NCI-H82 treated with DMSO at 0.1 percent for 48 hours (cell line): ENCODE measurements around the gene SESN3.
"Not testable (repeated sequence)": the region's sequence is repeated elsewhere in the genome, so short reads cannot be mapped to it uniquely, and the experiment has no call there.

ENCODE experiments used
- DNase-seq: peaks from one replicate; lab custom pipeline; 2025; ENCODE audit not compliant: unreplicated experiment; lab: John Stamatoyannopoulos, UW

The SESN3 gene

DNA sequence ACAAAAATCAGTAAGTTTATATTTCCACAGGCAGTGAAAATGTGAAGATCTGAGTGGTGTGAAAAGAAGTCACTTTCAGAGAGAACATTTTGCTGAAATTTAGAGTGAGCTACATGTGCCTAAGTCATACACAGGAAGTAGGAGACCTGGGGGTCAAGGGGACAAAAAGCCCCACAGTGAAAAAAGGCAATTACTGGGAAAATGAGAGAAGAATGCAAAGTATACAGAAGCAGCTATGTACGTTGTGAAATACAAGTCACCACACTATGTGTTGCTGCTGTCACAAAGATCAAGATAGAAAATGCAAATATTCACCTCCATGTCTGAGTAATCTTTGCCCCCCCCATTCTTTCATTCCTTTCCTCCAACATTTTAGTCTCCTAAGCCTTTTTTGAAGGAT lies 21.6 kb upstream of the SESN3 start:
- DNase-seq, result no peak

DNA sequence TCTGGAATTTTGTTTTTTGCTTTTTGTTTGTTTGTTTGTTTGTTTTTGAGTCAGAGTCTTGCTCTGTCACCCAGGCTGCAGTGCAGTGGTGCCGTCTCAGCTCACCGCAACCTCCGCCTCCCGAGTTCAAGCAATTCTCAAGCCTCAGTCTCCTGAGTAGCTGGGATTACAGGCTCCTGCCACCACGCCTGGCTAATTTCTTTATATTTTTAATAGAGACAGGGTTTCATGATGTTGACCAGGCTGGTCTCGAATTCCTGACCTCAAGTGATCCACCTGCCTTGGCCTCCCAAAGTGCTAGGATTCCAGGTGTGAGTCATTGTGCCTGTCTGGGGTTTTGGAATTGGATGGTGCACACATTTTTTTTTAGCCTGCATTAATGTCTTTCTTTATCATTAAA lies 20.9 kb upstream of the SESN3 start:
- not testable (repeated sequence) for DNase-seq

DNA sequence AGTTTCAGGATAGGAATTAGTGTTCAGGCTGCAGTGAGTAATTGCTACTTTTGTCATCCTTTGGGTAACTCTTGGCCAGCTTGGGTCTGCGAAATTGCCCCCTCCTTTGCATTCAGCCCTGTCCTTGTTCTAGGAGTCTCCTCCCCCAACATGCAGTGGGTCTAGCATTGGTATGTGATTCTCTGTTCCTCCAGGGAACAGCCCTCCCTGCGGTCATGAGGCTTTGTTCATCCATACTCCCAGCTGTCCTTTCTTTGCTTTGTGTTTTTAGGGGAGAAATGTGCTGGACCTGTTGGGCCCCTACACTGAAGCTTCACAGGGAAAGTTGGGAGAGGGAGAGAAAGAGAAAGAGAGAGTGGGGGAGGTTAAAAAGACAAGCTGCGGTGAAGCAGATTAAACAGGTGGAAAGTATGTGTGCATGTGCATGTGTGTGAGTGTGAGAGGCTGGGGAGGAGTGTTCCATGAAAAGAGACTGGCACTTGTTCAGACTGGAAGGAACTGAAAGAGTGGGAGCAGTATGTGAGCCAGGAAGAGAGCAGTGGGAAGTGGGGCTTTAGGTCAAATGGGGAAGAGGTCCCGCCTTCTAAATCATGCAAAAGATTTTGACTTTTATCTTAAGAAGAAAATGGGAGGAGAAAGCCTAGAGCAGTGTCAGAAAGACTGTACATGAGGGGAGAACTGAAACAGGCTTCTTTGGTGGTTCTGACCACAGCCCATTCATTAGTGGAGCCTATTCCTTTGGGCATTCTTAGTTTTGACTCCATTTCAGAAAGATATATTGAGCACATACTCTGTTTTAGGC lies 17.9 kb upstream of the SESN3 start:
- DNase-seq, result no peak

GRCh38 chr11:95247883-95248282 lies 16.9 kb upstream of the SESN3 start:
- no peak for DNase-seq

DNA sequence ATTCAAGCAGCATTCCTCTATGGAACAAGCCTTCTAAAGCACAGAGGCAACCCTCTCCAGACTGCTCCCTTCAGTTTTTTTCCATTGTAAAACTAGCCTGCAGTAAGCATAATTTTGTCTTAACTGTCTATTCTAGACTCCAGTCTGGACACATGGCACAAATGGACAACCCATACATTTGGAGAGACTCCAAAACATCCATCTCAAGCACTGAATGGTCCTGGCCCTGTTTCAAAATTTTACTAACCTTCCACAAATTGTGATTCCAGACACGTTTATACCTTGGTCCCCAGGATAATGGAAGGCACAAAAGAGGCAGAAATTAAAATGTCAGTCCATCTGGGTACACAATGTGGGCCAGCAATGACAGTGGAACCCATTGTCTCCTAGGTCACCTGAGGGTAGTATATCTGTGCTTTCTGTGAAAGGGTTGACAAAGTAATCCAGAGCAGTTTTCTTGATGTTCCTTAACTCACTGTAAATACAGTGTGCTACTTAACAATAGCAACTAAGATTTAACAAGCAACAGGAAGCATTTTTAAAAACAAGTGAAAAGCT lies 16.2 kb upstream of the SESN3 start:
- no peak for DNase-seq

GRCh38 chr11:95245581-95245980 lies 14.6 kb upstream of the SESN3 start:
- DNase-seq, result no peak

DNA sequence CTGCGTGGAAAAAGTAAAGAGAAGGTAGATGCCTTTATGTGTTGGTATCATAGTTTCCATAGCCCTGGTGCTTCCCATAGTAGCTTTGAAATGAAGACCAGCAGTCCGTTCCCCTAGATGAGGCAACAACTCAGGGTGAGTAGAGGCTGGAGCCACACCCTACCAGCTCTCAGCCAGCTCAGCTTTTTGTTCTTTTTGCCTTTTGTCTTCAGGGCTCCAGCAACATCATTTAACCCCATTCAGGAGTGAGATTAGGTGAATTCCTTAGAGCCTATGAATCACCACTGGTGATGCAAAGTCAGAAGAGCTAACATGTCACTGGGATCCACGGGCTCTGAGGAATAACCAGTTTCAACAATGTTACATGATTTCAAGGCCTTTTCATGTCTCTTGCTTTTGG lies 14.0 kb upstream of the SESN3 start:
- no peak for DNase-seq

GRCh38 chr11:95243673-95244072 lies 12.7 kb upstream of the SESN3 start:
- DNase-seq, result no peak

- no peak for DNase-seq
These were observed 12.0 kb upstream of the SESN3 start for GRCh38 chr11:95242845-95243605.

DNA sequence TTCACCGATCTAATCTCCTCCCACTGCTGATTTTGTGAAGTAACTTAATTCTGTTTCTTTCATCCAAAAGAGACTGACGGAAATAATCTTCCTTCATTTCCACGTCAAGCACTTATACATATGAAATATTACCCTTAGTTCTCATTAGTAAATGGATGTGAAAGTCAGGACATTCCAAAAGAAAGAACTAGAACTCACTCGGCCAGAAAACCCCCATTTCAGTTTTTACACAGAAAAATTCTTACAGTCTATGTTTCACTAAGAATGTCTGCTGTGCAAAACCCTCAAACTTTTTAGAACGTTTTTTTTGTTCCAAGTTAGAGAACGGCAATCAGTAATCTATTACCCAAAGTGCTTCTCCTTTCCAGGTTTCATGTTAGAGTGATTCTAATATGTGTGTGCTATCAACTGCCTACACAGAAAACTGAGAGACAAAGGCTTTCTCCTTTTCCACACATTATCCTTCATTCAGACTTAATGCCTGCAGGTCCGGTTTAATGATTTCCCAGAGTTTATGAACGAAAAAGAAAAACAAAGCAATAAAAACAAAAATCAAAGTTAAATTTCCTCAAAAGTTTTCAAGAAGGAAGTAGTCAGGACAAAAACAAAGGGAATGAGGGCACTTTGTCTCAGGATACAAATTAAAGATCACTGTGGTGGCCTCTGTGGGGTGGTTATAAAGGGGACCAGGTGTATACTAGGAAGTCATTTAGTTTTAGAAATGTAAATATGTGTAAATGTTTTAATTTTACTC lies 11.3 kb upstream of the SESN3 start:
- no peak for DNase-seq

DNA sequence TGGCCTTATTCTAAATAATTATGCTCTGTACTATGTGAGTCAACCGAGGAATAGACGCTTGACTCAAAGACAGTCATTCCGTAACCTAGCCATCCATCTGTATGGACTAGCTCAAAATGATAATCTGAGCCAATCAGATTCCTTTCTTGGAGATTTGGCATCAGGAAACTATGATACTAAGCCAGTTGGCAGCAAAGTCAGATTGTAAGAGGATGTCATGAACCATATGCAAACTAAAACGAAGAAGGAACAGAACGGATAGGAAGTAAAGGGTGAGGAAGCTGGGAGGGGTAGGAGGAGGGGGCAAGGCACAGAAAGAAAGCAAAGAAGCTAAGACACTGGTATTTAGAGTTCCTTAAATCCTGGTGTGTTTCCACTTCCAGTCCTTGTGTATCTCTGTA lies 10.7 kb upstream of the SESN3 start:
- no peak for DNase-seq

GRCh38 chr11:95239871-95240649 lies 9.1 kb upstream of the SESN3 start:
- DNase-seq, result no peak

GRCh38 chr11:95232666-95233065 lies 1.7 kb upstream of the SESN3 start:
- DNase-seq, result no peak

DNA sequence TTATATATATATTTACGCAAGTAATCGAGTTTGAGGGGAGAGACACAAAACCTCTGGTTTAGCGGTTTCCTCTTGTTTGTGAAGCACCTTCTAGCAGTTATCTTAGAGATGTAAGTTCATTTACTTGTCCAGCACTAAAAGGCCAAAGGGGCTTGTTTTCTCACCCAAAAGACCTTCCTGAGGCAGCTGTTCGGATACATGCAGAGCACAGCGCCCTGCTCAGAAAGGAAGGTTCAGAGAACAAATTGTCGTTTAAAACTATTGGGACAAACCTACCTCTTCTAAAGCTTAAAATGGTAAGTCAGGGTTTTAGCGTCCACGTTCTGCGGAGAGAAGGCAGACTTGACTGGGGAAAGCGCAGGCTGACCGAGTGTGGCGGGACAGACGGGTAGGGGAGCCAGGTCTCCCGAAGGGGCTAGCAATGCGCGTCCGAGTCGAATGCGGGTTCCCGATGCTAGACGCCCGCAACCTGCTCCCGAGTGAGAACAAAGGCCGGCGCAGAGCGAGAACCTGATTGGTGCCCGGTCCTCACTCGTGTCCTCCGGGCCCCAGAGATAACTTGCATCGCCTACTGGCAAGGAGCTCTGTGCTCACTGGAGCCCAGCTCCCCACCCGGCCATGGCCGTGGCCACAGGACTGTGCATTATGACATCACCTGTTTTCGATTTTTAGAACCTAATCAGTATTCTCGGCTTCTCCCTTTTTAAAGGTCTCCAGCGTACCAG lies 1.0 kb upstream of the SESN3 start:
- DNase-seq, result no peak

GRCh38 chr11:95230810-95231126 lies 234 bp downstream of the SESN3 start:
- DNase-seq, result no peak

DNA sequence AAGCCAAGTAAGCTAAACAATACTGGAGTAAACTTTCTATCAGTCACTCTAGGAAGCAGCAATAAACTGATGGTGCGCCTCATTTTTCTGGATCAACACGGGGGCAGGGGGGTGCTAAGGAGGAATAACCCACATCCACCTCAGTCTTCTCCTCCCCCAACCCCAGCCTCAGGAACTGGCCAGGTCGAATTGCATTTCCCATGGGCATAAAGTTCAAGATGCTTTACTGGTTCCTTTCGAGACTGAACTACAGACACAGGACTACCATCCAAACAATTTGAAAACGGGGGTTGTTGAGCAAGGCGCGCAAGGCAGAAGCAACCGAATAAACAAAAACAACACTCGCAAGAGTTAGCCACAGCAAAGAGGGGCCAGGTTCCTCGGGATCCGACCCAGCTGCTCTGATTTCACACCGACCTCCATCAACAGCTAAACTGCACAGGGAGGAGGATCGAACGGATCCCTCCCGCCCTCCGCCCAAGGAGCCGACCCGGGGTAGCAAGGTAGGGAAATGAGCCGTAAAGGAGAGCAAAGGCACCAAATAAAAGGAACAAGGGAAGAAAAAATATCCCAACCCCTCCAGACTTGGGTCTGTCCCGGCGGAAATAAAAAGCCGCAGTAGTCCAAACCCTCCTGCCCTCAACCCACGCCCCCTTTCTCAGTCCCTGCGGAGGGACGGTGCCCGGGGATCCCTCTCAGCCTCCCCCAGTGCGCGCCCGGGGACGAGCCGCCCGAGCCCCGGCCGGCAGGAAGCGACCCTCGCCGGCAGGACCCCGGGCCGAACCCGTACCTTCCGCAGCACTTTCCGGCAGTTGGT lies 801 bp downstream of the SESN3 start:
- no peak for DNase-seq

GRCh38 chr11:95229199-95229992 lies 1.6 kb downstream of the SESN3 start:
- DNase-seq, result peak; percentile 50

DNA sequence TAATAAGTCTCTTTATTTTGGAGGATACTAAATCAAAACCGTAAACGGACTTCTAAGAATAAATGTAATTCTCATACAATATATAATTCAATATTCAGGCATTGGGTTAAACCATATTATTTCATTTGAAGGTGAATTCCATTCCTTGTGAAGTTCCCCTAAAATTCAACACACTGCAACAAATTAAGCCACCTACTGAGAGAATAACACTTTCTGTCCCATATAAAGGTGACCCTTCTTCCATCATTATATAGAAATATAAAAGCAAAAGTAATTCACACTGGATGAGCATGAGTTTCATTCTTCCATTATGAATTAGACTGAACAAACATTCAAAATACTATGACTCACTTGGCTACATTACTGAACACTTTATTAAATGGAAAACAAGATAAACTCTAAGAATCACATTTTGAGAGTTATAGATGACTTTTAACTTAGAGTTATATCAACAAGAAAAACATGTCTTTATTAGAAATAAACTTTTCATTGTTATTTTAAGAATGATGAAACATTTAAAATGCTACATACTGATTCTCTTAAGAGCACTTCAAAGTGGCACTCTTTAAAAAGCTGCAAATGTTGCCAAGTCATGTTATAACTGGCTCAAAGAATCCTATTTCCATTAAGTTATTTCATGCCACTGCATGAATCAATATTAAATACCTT lies 2.8 kb downstream of the SESN3 start:
- DNase-seq, result no peak
